ENCODE measurements around the gene AOC1.

Gene AOC1

DNA sequence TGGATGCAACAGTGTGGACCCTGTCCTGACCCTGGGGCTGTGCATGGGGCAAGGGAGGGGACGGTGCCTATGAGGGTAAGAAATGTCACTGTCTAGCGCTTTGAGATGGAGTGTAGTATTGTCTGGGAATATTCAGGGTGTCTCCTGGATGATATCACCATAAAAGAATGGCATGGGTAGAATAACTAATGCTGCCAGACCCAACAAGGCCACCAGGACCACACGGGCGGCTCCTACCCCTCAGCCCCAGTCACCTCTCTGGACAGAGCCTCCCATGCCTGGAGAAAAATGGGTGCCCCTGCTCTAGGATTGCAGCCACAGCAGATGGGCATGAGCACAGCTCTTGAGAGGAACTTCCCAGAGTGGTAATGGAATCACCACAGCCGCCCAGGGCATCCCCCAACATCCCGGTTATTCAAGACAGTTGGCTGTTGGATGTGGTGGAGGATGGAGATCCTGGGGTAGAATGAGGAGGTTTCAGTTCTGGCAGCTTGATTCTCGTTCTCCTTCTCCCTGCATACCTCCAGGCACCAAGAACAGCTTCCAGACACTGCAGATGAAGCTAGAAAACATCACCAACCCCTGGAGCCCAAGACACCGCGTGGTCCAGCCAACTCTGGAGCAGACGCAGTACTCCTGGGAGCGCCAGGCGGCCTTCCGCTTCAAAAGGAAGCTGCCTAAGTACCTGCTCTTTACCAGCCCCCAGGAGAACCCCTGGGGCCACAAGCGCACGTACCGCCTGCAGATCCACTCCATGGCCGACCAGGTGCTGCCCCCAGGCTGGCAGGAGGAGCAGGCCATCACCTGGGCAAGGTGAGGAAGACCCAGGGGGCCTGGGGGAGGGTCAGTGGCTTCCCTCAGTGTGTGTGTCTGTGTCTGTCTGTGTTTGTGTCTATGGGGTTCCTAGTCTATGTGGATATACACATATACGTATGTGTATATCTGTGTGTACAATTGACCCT lies 6.2 kb downstream of the AOC1 start:
- DNase-seq (ENCODE audit: low read depth in 2 of 2) = no peak

DNA sequence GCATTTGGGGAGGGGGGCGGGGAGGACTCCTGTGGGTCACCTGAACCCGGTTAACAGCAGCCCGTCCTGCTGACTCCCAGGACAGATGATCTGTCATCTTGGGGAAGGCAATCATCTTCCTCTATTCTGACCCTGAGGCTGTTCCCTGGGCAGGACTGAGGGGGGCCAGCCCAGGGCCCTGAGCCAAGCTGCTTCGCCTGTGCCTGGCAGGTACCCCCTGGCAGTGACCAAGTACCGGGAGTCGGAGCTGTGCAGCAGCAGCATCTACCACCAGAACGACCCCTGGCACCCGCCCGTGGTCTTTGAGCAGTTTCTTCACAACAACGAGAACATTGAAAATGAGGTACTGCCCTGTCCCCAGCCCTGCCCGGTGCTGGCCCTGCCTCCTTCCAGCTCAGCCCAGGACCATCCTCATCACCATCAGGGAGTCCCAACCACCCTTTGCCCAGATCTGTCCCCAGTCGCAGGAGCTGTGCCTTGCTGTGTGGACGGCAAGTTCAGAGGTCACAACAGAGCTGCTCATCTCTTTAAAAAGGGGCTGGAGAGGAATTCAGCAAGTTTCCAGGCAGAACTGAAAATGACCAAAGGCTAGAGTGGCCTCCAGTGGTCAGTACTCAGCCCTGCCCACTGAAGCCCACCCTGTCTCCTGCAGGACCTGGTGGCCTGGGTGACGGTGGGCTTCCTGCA lies 8.1 kb downstream of the AOC1 start:
- DNase-seq (ENCODE audit: low read depth in 2 of 2) = no peak

DNA sequence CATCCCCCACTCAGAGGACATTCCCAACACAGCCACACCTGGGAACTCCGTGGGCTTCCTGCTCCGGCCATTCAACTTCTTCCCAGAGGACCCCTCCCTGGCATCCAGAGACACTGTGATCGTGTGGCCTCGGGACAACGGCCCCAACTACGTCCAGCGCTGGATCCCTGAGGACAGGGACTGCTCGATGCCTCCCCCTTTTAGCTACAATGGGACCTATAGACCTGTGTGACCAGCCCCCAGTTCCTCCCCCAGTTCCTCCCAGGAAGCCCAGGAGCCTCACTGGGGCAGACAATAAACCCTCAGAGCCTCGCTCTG lies 8.6 kb downstream of the AOC1 start:
- no peak for DNase-seq (ENCODE audit: low read depth in 2 of 2)

DNA sequence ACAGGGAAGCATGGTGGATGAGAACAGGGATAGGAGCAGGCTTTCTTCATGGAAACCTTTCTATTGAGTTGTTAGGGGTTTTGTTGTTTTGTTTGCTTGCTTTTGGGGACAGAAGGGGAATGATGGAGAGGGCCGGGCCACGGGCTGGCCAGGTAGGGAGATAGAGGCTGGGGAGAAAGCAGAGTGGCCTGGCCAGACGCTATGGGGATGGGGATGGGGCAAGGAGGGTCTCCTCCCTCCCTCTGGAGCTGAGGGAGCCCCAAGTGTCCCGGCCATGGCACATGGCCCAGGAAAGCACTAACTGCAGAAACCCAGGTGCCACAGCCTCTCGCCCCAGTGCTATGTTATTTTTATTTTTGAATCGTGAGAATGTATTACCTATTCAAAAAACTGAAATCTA lies 10.0 kb downstream of the AOC1 start:
- DNase-seq (ENCODE audit: low read depth in 2 of 2) = no peak

DNA sequence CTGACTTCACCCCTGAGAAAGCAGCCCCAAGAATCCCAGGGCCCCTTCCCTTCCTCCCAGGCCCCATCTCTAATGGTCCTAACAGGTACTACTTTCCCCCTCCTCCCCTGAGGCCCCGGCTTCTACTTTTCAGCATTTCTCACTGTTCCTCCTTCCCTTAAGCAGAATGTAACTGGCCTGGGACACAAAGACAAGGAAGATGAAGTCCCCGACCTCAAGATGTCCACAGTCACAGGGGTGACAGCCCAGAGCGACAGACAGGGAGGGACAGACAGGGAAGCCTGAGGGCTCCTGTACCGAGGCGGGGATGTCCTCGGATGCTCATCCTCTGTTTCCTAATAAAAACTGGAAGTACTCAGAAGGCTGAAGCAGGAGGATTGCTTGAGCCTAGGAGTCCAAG lies 11.6 kb downstream of the AOC1 start:
- no peak for DNase-seq (ENCODE audit: low read depth in 2 of 2)

DNA sequence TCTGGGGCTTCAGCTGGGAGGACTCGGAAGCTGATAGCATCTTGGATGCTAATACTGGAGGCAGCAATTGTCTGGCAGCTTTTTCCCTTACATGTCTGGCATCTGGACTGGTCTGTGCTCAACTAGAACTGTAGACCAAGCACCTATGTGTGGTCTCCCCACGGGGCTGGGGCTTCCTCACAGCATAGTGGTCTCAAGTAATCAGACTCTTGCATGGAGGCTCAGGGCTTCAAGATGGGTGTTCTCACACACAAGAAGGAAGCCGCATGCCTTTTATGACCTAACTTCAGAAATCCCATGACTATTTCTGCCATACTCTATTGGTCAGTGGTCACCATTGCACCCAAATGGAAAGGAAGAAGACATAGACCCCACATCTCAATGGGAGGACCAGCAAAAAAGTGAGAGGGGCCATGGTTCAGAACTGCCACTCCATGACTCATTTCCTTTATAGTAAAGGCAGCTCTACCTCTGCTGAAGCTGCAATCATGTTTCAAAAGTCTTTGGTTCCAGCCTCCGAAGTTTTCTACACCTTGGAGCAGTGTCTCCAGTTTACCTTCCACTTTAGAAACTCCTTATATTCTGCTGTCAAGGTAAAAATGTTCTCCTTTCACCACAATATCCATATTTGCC lies 14.7 kb downstream of the AOC1 start:
- no peak for DNase-seq (ENCODE audit: low read depth in 2 of 2)

DNA sequence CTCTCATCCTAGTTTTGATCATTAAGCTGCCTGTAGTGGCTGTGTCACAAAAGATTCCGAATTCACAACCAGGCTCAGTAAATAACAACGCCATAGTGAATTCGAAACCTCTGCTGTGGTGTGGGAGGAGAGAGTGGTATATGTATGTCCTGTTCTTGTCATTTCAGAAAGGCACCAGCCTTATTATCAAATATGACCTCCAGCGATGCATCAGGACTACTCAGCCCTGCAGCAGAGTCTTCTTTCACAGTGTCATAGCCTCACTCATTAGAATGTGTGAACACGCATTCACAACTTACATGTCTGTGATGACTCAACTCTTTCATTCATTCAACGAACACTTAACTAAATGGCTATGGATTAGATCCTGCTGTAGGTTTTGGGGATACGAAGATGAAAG lies 15.3 kb downstream of the AOC1 start:
- no peak for DNase-seq (ENCODE audit: low read depth in 2 of 2)

DNA sequence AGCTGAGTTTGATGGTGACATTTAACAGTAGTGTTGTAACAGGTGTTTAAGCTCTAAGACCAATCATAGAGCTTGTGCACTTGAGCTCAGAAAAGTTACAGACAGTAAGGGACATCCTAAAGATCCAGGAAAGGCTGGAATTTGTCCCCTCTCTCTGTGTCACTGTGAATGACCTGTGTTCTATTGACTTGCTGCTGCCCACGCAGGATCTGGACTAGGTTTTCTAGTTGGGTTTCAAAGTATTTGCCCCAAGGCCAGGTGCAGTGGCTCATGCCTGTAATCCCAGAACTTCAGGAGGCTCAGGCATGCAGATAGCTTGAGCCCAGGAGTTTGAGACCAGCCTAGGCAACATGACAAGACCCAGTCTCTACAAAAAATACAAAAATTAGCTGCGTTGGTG lies 17.1 kb downstream of the AOC1 start:
- no peak for DNase-seq (ENCODE audit: low read depth in 2 of 2)

DNA sequence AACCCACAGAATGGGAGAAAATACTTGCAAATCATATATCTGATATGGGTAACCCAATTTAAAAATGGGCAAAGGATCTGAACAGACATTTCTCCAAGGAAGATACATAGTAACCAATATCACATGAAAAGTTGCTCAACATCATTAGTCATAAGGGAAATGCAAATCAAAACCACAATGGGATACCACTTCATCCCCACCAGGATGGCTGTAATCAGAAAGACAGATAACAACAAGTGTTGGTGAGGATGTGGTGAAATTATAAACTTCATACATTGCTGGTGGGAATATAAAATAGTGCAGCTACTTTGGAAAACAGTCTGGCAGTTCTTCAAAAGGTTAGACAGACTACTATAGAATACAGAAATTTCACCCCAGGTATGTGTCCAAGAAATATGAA lies 19.3 kb downstream of the AOC1 start:
- no peak for DNase-seq (ENCODE audit: low read depth in 2 of 2)

DNA sequence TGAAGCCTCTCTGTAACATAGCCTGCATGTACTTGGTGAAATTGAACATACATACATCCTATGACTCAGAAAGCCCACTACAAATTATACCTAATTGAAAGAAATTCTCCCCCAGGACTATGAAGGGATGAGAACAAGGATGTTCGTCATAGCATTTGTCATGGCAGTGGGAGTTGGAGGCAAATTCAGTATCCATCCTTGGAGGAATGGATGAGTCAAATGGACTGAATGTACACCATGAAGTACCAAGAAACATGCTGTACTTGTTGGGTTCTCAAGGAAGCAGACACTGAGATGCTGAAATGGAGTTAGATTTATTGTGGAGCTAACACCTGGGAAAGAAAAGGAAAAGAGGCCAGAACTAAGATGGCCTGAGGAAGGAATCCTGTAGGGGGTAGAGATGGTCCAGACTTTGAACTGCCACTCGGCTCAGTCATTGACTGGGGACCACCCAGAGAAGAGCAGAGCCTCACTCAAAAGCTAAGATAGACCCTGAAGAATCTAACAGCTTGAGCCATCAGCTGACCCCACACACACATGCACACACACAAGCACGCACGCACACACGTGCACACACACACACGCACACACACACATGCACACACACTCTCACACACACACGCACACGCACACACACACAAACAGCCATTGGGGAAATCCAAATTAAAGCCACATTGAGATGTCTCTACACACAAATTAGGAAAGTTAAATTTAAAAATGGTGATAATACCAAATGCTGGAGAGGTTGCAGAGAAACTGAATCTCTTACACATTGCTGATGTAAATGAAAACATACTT lies 22.3 kb downstream of the AOC1 start:
- DNase-seq (ENCODE audit: low read depth in 2 of 2) = no peak

DNA sequence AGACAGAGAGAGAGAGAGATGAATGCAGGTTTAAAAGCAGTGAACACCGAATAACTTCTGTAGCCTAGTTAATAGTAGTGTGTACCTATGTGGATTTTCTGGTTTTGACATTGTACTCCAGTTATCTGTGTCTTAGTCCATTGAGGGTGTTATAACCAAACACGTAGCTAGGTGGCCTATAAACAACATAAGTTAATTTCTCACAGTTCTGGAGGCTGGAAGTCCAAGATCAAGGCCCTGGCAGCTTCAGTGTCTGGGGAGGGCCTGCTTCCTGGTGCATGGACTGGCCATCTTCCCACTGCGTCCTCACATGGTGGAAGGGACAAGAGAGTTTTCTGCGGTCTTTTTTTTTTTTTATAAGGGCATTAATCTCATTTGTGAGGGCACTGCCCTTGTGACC lies 23.5 kb downstream of the AOC1 start:
- DNase-seq (ENCODE audit: low read depth in 2 of 2) = no peak

DNA sequence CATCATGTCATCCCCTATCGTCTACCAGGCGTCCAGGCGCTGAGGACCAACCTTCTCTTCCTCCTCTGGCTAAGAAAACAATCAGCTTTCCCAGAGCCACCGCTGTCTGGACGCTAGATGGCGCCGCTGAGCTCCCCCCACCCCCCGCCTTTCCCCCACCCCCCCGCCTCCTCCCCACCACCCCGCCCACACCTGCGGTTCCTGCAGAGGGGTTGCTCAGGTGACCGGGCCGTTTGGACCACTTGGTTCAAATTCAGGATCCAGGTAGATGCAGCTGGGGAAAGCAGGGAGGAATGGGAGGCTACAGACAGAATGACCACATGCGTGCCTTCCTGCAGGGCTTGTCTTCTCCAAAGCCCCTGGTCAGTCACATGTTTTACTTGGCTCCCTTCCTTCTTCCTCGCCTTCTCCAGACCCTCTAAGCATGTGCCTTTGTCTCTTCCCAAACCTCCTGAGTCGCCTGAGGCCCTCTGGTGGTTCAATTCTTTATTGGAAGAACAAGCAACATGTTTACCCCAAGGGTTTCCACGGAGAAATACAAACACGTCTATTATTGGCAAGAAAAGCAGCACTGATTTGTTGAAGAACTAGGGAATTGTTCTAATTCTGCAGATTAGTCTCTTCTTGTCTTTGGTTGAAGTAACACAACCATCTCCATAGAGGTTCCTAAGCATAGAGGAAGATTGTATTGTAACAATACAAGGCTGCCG lies 24.7 kb downstream of the AOC1 start:
- DNase-seq (ENCODE audit: low read depth in 2 of 2) = peak; percentile 29 to 34

DNA sequence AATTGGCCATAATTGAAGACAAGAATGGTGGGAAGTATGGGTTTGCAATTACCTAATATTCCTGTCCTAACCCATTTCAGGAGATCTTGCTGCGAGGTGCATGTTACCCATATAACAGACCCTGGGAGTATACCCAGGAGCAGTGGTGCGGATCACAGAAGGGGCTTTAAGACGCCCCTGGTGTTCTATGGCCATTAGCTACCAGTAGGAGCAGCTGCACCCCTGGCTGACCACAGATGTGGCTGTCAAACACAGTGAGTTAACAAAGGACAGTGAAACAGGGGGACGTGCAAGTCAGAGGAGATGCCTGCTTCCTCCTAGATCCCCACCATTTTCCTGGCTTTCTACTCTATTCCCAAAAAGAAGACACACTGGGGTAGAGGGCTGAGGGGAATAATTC lies 25.2 kb downstream of the AOC1 start:
- DNase-seq (ENCODE audit: low read depth in 2 of 2) = no peak

DNA sequence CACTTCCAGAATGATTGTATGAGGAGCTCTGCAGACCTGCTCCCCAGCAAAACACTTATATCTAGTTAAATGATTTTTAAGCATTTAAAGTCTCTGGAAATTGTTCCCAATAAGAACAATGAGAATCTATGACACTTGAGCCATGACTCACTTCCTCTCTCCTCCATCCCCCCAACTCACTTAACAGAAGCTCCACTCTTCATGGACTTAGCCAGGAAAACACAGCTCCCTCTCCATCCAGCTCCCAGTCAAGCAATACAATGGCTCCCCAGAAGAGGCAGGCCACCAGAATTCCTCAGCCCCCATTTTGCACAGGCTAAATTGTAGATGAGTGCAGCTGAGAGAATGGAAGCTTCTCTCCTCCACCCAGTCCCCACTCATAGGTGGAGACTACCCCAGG lies 27.0 kb downstream of the AOC1 start:
- DNase-seq (ENCODE audit: low read depth in 2 of 2) = no peak

DNA sequence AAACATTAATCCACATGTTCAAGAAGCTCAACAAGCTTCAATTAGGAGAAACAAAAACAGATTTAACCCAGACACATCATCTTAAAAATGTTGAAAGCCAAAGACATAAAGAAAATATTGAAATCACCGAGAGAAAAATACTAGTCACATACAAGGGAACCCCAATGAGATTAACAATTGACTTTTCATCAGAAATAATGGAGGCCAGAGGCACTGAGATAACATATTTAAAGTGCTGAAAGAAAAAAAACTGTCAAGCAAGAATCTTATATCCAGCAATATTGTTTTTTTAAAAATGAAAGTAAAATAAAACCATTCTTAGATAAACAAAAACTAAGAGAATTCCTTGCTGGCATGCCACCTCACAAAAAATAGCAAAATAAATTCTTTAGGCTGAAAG lies 28.9 kb downstream of the AOC1 start:
- DNase-seq (ENCODE audit: low read depth in 2 of 2) = no peak

DNA sequence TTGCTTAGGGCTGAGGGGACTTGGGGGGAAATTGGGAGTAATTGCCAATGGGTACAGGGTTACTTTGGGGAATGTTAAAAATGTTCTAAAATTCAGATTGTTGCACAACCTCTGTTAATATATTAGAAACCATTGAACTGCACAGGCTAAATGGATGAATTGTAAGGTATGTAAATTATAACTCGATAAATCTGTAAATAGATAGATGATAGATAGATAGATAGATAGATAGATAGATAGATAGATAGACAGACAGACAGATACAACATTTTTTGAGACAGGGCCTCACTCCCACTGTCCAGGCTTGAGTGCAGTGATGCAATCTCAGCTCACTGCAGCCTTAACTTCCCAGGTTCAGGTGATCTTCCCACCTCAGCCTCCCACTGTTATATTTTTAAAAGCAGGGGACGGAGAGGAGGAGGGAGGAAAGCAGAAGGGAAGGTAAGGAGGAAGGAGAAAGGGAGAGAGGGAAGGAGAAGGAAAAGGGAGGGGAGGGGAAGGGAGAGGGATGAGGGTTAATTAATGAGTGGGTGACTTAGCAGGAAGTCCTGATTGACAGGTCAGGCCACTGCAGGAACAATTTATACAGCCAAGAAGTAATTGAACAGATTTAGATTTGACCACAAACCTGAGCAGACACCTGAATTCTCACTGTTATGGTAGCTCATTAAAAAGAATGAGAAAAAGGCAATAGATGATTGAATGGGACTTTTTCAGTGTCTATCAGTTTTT lies 38.7 kb downstream of the AOC1 start:
- no peak for DNase-seq (ENCODE audit: low read depth in 2 of 2)

DNA sequence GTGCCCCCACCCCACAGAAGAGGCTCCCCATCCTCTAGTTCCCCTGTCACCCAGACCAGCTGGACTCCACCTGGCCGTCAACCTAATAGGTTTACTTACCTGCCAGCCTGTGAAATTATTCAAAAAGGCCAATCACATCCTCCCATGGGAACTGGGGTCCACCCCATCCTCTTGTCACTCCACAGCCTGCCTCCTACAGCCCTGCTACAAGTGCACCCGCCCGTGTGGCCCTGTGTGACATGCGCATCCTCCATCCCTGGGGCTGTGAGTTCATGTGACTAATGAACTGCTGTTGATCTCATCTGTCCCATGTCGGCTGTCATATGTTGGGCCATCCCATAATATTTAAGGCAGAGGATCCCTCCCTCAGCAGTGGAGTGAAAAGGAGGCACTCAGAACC lies 39.4 kb downstream of the AOC1 start:
- DNase-seq (ENCODE audit: low read depth in 2 of 2) = no peak

DNA sequence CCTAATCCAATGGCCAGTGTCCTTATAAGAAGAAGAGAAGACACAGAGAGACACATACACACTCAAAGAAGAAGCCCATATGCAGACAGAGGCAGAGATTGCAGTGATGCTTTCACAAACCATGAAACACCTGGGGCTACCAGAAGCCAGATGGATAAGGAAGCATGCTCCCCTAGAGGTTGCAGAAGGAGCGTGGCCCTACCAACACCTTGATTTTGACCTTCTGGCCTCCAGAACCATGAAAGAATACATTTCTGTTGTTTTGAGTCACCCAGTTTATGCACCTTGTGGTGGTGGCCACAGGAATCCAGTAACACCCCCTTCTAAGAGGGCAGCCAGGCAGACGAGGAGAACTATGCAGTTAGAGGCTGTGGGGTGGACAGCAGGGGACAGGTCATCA lies 43.5 kb downstream of the AOC1 start:
- no peak for DNase-seq (ENCODE audit: low read depth in 2 of 2)

DNA sequence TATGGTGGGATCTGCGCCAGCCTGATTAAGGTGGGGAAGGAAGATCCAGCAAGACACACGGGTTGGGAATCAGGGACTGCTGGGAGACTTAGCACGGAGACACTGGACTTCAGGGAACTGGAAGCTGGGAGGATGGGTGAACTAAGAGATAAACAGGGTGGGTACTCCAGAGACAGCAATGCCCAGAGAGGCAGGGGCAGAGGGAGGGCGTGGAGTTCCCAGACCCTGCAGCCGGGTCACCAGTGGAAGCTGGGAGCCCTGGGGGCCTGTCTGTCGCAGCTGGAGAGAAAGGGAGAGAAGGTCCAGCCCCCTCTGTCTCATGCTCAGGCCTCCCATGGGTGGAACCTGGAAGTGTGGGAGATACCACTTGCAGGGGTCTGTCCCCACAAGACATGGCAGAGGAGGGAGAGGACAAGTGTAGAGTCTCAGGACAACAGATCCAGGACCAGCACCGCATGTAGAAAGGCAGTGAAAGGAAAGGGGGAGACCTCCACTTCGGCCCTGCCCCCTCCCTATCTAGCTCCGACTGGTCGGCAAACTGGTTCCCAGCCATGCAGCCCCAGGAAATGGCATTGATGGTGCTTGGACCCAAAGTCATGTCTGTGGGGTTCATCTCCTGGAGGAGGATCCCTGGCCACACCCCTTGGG lies 44.4 kb downstream of the AOC1 start:
- no peak for DNase-seq (ENCODE audit: low read depth in 2 of 2)

Measured in fibroblast of skin of left quadriceps (primary cell).